NCI-H146 treated with DMSO at 0.1 percent for 48 hours (cell line): ENCODE data around the gene DCST1.

Experiments
- DNase-seq: peaks from one replicate; lab custom pipeline; 2025; ENCODE audit not compliant: unreplicated experiment; lab: John Stamatoyannopoulos, UW

DCST1 gene

GRCh38 chr1:155085504-155086127 lies 52.0 kb downstream of the DCST1 start:
- no peak for DNase-seq

- DNase-seq: peak; percentile 26
These were observed 52.6 kb downstream of the DCST1 start for GRCh38 chr1:155086128-155086741.

- DNase-seq: no peak
These were observed 53.4 kb downstream of the DCST1 start for GRCh38 chr1:155086856-155087535.

- peak; percentile 59 for DNase-seq
These were observed 57.7 kb downstream of the DCST1 start for GRCh38 chr1:155091071-155092051.

GRCh38 chr1:155092131-155092530 lies 58.5 kb downstream of the DCST1 start:
- no peak for DNase-seq

GRCh38 chr1:155092641-155093040 lies 59.0 kb downstream of the DCST1 start:
- DNase-seq: no peak

- peak; percentile 23 for DNase-seq
These were observed 60.4 kb downstream of the DCST1 start for GRCh38 chr1:155093911-155094621.

GRCh38 chr1:155094622-155094948 lies 61.0 kb downstream of the DCST1 start:
- no peak for DNase-seq

GRCh38 chr1:155099331-155099730 lies 65.7 kb downstream of the DCST1 start:
- no peak for DNase-seq
